Osteoblast (primary cell): ENCODE data around the gene TMIGD3. TPM values are rescaled to one million over a fixed set of nuclear protein-coding genes. Genes with fewer than 3 reads are reported as not detected.
A peak's percentile ranks its signal among the peaks of the same experiment; 100 is the strongest.

Experiments
- DNase-seq: peaks from one replicate; pipeline ENCODE4 v3.0.0; 2011; ENCODE audit warnings: low spot score, mixed read lengths; ENCODE audit not compliant: insufficient read length; ENCODE audit errors: missing footprints
- H2AFZ ChIP-seq: 2 replicates; pipeline ENCODE4 v1.6.0; 2011; ENCODE audit warnings: mild to moderate bottlenecking, low read length
- H3K27ac ChIP-seq: 2 replicates; pipeline ENCODE4 v1.5.1; 2011; ENCODE audit warnings: mild to moderate bottlenecking, low read depth, low read length, moderate library complexity
- H3K27me3 ChIP-seq: 2 replicates; pipeline ENCODE4 v1.6.0; 2012; ENCODE audit warnings: mild to moderate bottlenecking, control low read depth, inconsistent platforms, low read length, moderate library complexity; ENCODE audit not compliant: insufficient read depth
- H3K36me3 ChIP-seq: 2 replicates; pipeline ENCODE4 v1.5.1; 2011; ENCODE audit warnings: mild to moderate bottlenecking, low read length, control low read depth, moderate library complexity; ENCODE audit not compliant: insufficient read depth
- H3K4me1 ChIP-seq: 2 replicates; pipeline ENCODE4 v1.5.1; 2011; ENCODE audit warnings: mild to moderate bottlenecking, low read length, control low read depth, moderate library complexity; ENCODE audit not compliant: insufficient read depth
- H3K4me2 ChIP-seq: 2 replicates; pipeline ENCODE4 v1.6.0; 2011; ENCODE audit warnings: mild to moderate bottlenecking, low read length; ENCODE audit not compliant: insufficient read depth
- H3K4me3 ChIP-seq: fragments of 200-600 bp; sonication (generic); 3 replicates; pipeline ENCODE4 v1.5.1; 2012; ENCODE audit warnings: mild to moderate bottlenecking, low read length, inconsistent platforms; ENCODE audit not compliant: insufficient read depth
- H3K79me2 ChIP-seq: 2 replicates; pipeline ENCODE4 v1.6.0; 2012; ENCODE audit warnings: mild to moderate bottlenecking, low read length, control low read depth, inconsistent platforms; ENCODE audit not compliant: insufficient read depth
- H3K9me3 ChIP-seq: 2 replicates; pipeline ENCODE4 v1.5.1; 2011; ENCODE audit warnings: low read depth, low read length, control low read depth
- H4K20me1 ChIP-seq: 2 replicates; pipeline ENCODE4 v1.6.0; 2012; ENCODE audit warnings: mild to moderate bottlenecking, low read length, control low read depth; ENCODE audit not compliant: insufficient read depth
- CTCF ChIP-seq: IDR thresholded peaks from 2 replicates; pipeline ENCODE4 v1.5.1; 2011; ENCODE audit warnings: mild to moderate bottlenecking, low read depth, low read length, moderate library complexity; ENCODE audit errors: extremely low read depth
- total RNA-seq: library from RNA; depleted of rRNA; stranded (reverse); fragments of >200 nt; gene quantifications from 2 replicates; pipeline ENCODE4 v1.2.3, GENCODE V29; 2012

Gene TMIGD3
- total RNA-seq, 1 donor: not detected

- H3K4me1 ChIP-seq: peaks cover 27% of the 10 kb centered on the region
- no peaks in the 10 kb centered on the region for H4K20me1 ChIP-seq
- H2AFZ ChIP-seq: peak overlapping the region; percentile 69
- no peaks in the 10 kb centered on the region for H3K27me3 ChIP-seq
- TF ChIP-seq CTCF: no peak
- DNase-seq: peak; percentile 71
- H3K79me2 ChIP-seq: no peaks in the 10 kb centered on the region
- H3K36me3 ChIP-seq: no peaks in the 10 kb centered on the region
- no peaks in the 10 kb centered on the region for H3K9me3 ChIP-seq
- peak overlapping the region; percentile 39 for H3K4me3 ChIP-seq
- peak overlapping the region; percentile 0 for H3K27ac ChIP-seq
- H3K4me2 ChIP-seq: peak overlapping the region; percentile 61
These were observed 32.1 kb upstream of the TMIGD3 start for GRCh38 chr1:111535256-111536191.

- no peak for DNase-seq
- H3K27me3 ChIP-seq: no peaks in the 10 kb centered on the region
- no peak overlapping the region for H3K4me3 ChIP-seq
- H2AFZ ChIP-seq: no peak overlapping the region
- H3K27ac ChIP-seq: no peak overlapping the region
- no peak for TF ChIP-seq CTCF
- no peaks in the 10 kb centered on the region for H3K79me2 ChIP-seq
- H3K9me3 ChIP-seq: no peaks in the 10 kb centered on the region
- H3K36me3 ChIP-seq: no peaks in the 10 kb centered on the region
- H3K4me1 ChIP-seq: peaks cover 9% of the 10 kb centered on the region
- no peak overlapping the region for H3K4me2 ChIP-seq
- H4K20me1 ChIP-seq: no peaks in the 10 kb centered on the region
These were observed 16.6 kb upstream of the TMIGD3 start for GRCh38 chr1:111520053-111520452.

- DNase-seq: no peak
- Histone ChIP-seq H3K79me2 (no peaks in the 10 kb centered on the region), H3K27ac (no peak overlapping the region), H4K20me1 (no peaks in the 10 kb centered on the region), H3K36me3 (no peaks in the 10 kb centered on the region), H3K27me3 (no peaks in the 10 kb centered on the region), H3K4me1 (peaks cover 9% of the 10 kb centered on the region), H3K4me3 (no peak overlapping the region), H2AFZ (no peak overlapping the region), H3K4me2 (no peak overlapping the region), H3K9me3 (no peaks in the 10 kb centered on the region)
- TF ChIP-seq CTCF: no peak
These were observed 14.2 kb upstream of the TMIGD3 start for GRCh38 chr1:111517469-111518225.
